Activated gamma-delta T cell treated with Interleukin-2 at 50 U/mL for 16 hours (primary cell): ENCODE results near the gene EIF4B.
A peak's percentile ranks its signal among the peaks of the same experiment; 100 is the strongest.

Source experiments
- DNase-seq: peaks from one replicate; pipeline ENCODE4 v3.0.0-alpha.2; 2020

Gene EIF4B

GRCh38 chr12:53071591-53072551 is 65.6 kb downstream of the EIF4B start:
- DNase-seq, result no peak

- DNase-seq, result no peak
Measured at GRCh38 chr12:53073881-53074280, 67.6 kb downstream of the EIF4B start.

GRCh38 chr12:53074283-53074998 is 68.2 kb downstream of the EIF4B start:
- DNase-seq, result no peak

DNA sequence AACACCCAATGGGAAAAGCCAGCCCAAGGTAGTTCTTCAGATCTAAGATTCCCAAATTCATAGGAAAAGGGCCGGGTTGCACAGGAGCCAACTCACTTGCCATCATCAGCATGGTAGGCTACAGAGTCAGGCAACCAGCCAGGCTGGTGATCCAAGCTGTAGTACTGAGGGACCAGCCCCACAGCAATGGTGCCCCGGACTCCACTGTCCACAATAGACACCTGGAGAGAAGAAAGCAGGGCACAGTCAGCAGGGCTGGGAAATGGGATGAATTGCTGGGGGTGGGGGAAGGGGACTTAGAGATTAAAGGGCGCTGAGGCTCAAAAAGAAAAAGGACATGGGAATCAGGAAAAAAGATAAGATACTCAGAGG is 68.7 kb downstream of the EIF4B start:
- no peak for DNase-seq

DNA sequence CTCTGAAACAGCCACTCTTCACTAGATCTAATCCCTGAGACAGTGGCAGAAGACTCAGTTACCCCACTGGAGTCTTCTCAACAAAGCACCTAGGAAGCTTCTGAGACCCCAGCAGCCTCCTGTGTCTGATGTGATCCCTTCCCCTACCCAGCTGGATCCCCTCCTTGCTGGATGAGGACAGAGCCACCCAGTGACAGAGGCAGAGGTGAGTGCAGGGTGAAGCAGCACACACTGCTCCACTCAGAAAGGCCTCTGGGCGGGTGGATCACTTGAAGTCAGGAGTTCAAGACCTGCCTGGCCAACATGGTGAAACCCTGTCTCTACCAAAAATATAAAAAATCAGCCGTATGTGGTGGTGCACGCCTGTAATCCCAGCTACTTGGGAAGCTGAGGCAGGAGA is 70.2 kb downstream of the EIF4B start:
- no peak for DNase-seq

DNA sequence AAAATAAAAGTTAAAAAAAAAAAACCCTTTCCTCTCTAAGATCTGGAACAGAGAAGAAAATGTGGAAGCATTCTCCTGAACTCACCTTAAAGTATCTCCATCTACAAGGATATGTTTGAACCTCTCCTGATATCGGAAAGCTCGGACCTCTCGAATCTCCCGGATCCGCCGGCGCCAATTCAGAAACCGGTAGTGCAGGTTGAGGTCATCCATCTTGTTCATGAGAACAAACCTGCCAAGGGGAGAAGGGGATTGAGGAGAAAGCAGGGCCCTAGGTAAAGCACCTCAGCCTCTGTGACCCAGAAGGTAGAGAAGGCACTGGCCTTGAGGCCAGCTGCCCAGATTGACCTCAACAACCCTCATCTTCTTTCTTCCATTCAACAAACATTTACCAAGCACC is 70.8 kb downstream of the EIF4B start:
- no peak for DNase-seq

DNA sequence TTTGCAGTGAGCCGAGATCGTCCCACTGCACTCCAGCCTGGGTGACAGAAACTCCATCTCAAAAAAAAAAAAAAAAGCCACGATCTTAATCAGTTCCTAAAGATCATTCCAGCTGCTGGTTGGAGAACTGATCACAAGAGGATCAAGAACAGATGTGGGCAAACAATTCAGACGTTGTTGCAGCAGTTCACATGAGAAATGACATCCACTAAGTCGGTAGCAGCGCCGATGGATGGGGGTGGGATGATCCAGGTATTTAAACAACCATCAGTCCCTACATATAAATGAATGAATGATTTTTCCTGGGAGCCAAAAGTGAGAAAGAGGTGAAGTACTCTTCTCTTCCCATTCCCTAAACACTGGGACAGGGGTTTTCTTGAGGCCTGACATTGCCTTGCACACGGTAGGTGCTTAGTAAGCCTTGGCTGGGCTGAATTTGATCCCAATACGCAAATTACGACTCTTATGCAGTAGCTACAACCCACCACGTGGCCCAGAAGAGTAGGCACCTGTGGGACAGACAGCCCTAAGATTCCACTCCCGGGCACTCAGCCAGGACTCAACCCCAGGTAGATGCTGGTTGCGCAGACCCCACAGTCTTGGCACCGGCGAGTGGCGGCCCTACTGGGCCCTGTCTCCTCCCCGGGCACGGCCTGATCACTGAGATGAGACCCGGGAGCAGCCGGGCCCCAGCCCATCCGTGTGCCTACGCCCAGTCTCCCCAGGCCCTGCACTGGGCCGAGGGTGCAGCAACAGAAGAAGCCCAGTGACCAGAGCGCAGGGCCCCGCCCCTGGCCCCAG is 72.4 kb downstream of the EIF4B start:
- peak; percentile 45 for DNase-seq

GRCh38 chr12:53079226-53080117 is 73.2 kb downstream of the EIF4B start, which contains the start of gene SPRYD3:
Gene SPRYD3, minus strand, starts transcription at chr12:53079390. Its CDS starts 57 bp downstream, at chr12:53079333.
- peak; percentile 96 for DNase-seq

DNA sequence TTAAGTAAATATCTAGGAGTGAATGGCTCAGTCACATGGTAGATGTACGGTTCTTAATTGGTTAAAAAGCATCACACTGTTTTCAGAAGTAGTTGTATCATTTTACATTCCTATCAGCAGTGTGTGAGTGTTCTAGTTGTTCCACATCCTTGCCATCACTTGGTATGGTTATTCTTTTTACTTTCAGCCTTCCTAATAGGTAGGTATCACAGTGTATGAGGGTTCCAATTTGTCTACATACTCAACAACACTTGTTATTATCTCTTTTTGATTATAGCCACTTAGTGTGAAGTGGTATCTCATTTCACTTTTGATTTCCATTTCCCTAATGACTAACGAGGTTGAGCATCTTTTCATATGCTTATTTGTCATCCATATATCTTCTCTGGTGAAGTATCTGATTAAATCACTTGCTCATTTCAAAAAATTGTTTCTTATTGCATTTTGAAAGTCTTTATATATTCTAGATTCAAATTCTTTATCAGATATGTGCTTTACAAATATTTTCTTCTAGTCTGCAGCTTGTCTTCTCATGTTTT is 76.5 kb downstream of the EIF4B start:
- DNase-seq, result no peak

GRCh38 chr12:53086361-53086760 is 80.1 kb downstream of the EIF4B start:
- no peak for DNase-seq

DNA sequence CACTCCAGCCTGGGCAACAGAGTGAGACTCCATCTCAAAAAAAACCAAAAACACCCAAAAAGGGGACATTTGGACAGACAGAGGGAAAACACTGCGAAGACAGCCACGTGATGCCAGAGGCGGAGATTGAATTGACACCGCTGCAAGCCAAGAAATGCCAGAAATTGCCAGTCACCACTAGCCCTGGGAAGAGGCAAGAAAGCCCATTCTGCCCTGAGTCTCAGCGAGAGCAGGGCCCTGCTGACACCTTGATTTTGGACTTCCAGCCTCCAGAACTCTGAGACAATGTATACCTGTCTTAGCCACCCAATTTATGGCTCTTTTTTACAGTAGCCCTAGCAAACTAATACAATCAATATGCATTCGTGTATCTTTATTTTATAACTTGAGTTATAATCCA is 83.8 kb downstream of the EIF4B start:
- DNase-seq, result no peak

DNA sequence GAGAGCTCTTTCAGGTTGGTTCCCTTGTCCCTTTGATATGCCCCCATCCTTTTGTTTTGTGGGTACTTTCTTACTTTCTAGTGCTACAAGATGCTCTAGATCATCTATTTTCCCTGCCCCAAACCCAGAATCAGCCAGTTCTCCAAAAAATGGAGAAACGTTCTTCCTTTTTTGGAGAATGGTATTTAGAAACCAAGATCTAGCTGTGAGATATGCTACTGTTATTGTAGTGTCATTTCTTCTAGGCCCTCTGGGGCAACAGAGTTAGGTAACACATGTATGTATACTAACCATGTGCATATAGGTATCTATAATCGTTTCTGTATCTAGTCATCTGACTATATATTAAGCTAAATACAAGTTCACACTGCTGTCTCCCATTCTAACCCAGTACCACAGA is 84.3 kb downstream of the EIF4B start:
- DNase-seq, result no peak

DNA sequence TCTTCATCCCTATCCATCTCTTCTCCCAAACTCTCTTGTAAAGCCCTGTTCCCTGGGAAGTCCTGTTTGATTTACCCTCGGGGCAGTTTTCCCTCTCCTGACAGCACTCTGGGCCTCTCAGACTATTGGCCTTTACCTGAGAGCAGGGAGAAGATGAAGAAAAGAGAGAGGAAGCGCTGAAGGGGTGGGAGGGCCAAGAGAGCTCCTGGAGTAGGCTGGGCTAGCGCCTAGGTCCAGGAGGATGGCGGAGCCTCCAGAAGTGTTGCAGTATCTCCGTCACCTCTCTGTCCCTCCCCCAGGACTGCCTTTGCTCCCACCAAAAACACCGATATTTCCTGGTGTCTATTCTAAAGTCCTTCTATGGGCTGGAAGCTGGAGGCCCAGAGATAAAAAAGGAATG is 85.5 kb downstream of the EIF4B start:
- no peak for DNase-seq
